ENCODE measurements around the gene VEGFC.

DNA sequence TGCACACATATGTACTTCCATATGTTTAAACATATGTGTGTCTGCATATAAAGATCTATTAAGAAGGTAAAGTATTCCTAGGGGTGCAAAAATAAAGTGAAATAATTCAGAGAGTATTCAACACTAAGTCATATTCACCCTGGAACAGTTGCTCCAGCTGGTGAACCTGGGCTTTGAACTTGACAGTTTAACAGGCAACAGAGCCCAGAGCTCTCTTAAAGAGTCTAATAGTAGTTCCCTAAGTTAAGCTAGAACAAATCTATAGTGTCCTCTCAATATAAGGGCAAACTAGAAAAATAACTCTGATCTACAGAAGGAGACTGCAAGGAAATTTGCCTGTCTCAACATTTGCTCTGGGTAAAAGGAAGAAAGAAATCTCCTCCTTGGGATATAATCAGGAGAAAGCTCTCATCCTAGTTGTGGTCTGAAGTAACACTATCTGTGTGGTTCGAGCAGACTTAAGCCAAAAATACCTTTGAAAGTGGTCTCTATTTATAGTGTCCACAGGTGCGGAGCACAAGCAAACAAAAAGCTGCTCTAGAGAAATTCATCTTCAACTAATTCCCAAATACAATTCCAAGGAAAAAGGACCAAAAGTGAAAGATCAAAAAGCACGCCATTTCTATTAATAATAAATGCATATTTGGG, 29.9 kb downstream of the VEGFC start:
- TF ChIP-seq POLR2AphosphoS5 (IDR thresholded peaks at IDR 0.05; ENCODE audit: low read depth, low read length): no peak
- TF ChIP-seq, protein P1, sequence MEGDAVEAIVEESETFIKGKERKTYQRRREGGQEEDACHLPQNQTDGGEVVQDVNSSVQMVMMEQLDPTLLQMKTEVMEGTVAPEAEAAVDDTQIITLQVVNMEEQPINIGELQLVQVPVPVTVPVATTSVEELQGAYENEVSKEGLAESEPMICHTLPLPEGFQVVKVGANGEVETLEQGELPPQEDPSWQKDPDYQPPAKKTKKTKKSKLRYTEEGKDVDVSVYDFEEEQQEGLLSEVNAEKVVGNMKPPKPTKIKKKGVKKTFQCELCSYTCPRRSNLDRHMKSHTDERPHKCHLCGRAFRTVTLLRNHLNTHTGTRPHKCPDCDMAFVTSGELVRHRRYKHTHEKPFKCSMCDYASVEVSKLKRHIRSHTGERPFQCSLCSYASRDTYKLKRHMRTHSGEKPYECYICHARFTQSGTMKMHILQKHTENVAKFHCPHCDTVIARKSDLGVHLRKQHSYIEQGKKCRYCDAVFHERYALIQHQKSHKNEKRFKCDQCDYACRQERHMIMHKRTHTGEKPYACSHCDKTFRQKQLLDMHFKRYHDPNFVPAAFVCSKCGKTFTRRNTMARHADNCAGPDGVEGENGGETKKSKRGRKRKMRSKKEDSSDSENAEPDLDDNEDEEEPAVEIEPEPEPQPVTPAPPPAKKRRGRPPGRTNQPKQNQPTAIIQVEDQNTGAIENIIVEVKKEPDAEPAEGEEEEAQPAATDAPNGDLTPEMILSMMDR (IDR thresholded peaks at IDR 0.05): no peak
- TF ChIP-seq SIN3A (IDR thresholded peaks at IDR 0.05; ENCODE audit: borderline replicate concordance, insufficient read depth, low read depth, low read length): no peak
- TF ChIP-seq TCF7L2 (IDR thresholded peaks at IDR 0.05; ENCODE audit: low read depth, low read length): no peak
